Measurements from ENCODE around the gene TM4SF1. TPM values are rescaled to one million over a fixed set of nuclear protein-coding genes. Genes with fewer than 3 reads are reported as not detected.

Gene TM4SF1
- total and polyA plus RNA-seq, 9 of the 15 experiments (the other 6 are each of a cell fraction or from before 2014, with no cell fraction given) = 0.06 to 0.44 (median 0.08) TPM; not detected in 4

DNA sequence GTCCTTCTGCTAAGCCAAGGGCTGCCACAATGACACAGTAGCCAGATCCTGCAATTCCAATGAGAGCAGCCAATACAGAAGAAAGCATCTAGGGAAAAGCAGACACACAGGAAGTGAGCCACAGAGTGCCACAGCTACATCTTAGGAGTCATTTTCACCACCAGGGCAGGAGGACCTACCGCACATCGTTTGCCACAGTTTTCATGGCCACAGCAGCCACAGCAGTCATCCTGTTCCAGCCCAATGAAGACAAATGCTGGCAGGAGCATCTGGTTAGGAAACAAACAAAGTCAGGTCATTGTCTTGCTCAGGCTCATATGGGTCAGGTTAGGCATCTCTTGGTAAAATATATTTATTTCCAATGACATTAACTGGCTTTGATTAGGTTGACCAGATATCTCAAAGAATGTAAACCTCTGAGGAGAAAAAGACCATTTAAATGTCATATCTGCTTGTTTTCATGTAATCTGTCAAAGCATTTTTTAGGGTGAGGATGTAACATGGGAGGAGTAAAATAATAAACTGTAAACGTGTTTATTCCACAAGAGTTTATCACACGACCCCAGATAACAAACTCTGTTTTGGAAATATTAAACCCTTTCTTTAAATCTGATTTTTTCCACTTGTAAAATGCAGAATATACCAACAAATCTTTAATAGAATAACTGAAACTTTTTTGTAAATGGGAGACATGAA, 1.8 kb downstream of the TM4SF1 start:
- POLR2A ChIA-PET = interaction anchor here (0.6 to 0.8 kb wide), 2 partner anchors 15 to 1061 kb away, joined by 3 read pairs; no protein-coding TSS in a partner anchor
- intact Hi-C loops (cut with micrococcal nuclease) (no loop called here), in situ Hi-C loops (cut with MboI) (no loop called here)
- H3K27ac ChIP-seq (ENCODE audit: extremely low read depth, low read depth, low read length) = no peak overlapping the region
- no peak overlapping the region for H3K4me2 ChIP-seq (ENCODE audit: insufficient read depth, low read length)
- no peak overlapping the region for H2AFZ ChIP-seq (ENCODE audit: low read depth, low read length)
- H3K9ac ChIP-seq (ENCODE audit: insufficient read depth in 1 of 2, low read depth in 2 of 2, low read length in 2 of 2) = no peak overlapping the region
- FAIRE-seq = no peak
- WGBS (ENCODE audit: insufficient coverage, low coverage, missing lambda C conversion rate) = 3% methylated on average over 4 of the region's 4 CpGs
- no peak for ATAC-seq
- no peaks in the 10 kb centered on the region for H3K4me1 ChIP-seq (replicated peaks in 1 of 2; ENCODE audit: control insufficient read depth in 2 of 2, insufficient read depth in 2 of 2, low read length in 2 of 2)
- no peak for DNase-seq (ENCODE audit: extremely low read depth in 1 of 4, low spot score in 3 of 4)
- CTCF ChIA-PET (ENCODE audit: low intra/inter-chr PET ratio) = no interaction called here
- peaks cover 2% of the 10 kb centered on the region; the same call in 1 of the 2 replicates for H4K20me1 ChIP-seq (replicated peaks; ENCODE audit: control insufficient read depth, insufficient read depth, low read length)
- no peaks in the 10 kb centered on the region for H3K9me3 ChIP-seq (replicated peaks; ENCODE audit: control insufficient read depth, insufficient read depth, low read depth, low read length)
- no peaks in the 10 kb centered on the region for H3K79me2 ChIP-seq (ENCODE audit: control insufficient read depth, insufficient read depth, low read length)
- no peak for TF ChIP-seq DACH1 (IDR thresholded peaks at IDR 0.05; ENCODE audit: partially characterized antibody)
- TF ChIP-seq, protein P1, sequence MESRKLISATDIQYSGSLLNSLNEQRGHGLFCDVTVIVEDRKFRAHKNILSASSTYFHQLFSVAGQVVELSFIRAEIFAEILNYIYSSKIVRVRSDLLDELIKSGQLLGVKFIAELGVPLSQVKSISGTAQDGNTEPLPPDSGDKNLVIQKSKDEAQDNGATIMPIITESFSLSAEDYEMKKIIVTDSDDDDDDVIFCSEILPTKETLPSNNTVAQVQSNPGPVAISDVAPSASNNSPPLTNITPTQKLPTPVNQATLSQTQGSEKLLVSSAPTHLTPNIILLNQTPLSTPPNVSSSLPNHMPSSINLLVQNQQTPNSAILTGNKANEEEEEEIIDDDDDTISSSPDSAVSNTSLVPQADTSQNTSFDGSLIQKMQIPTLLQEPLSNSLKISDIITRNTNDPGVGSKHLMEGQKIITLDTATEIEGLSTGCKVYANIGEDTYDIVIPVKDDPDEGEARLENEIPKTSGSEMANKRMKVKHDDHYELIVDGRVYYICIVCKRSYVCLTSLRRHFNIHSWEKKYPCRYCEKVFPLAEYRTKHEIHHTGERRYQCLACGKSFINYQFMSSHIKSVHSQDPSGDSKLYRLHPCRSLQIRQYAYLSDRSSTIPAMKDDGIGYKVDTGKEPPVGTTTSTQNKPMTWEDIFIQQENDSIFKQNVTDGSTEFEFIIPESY (CRISPR knock-in tag; IDR thresholded peaks at IDR 0.05) = no peak
- no peak for TF ChIP-seq FIP1L1 (IDR thresholded peaks at IDR 0.05; ENCODE audit: low read depth, low read length, poor library complexity, severe bottlenecking)
- TF ChIP-seq, protein P2, sequence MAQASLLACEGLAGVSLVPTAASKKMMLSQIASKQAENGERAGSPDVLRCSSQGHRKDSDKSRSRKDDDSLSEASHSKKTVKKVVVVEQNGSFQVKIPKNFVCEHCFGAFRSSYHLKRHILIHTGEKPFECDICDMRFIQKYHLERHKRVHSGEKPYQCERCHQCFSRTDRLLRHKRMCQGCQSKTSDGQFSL (CRISPR knock-in tag; IDR thresholded peaks at IDR 0.05) = no peak
- TF ChIP-seq, protein P2 (tag; IDR thresholded peaks at IDR 0.05) = no peak
- no peak for TF ChIP-seq ZNF384 (IDR thresholded peaks at IDR 0.05; ENCODE audit: low read depth, low read length)
- TF ChIP-seq KLF13 (tag; IDR thresholded peaks at IDR 0.05; ENCODE audit: borderline replicate concordance, low read depth) = no peak
- no peak for TF ChIP-seq ETV5 (CRISPR knock-in tag; IDR thresholded peaks at IDR 0.05; ENCODE audit: low read depth)
- TF ChIP-seq ZNF551 (CRISPR knock-in tag; IDR thresholded peaks at IDR 0.05) = no peak
- no peak for TF ChIP-seq CBX8 (IDR thresholded peaks at IDR 0.05; ENCODE audit: borderline replicate concordance, extremely low read depth, low read depth, low read length, poor library complexity, severe bottlenecking)
- no peak for TF ChIP-seq ZNF507 (tag; conservative IDR thresholded peaks at IDR 0.05)
- TF ChIP-seq EHMT2 (IDR thresholded peaks at IDR 0.05) = no peak
- peaks cover 0 to 6% of the 10 kb centered on the region in 2 experiments; a peak in 3 of 5 replicates for H3K27me3 ChIP-seq (ENCODE audit: control insufficient read depth in 2 of 2, insufficient read depth in 2 of 2, low read length in 2 of 2)
- no peaks in the 10 kb centered on the region for H3K36me3 ChIP-seq (ENCODE audit: control insufficient read depth, insufficient read depth, low read length)
- H3K4me3 ChIP-seq = no peak overlapping the region
- BruUV-seq (replicated peaks) = no TSS peak
- H3K9me1 ChIP-seq (ENCODE audit: control insufficient read depth, insufficient read depth, low read length) = no peaks in the 10 kb centered on the region
